GM12878 (cell line): ENCODE data around the gene RCOR1.

Experiments
- CBX3 ChIP-seq: fragments of 200-600 bp; sonication (generic); IDR thresholded peaks from 2 replicates; pipeline ENCODE4 v1.6.1; 2016; ENCODE audit warnings: low read depth, borderline replicate concordance
- ESRRA ChIP-seq: IDR thresholded peaks from 2 replicates; pipeline ENCODE4 v1.6.1; 2012; ENCODE audit warnings: mild to moderate bottlenecking, low read length, improper control_type of control experiment

DNA sequence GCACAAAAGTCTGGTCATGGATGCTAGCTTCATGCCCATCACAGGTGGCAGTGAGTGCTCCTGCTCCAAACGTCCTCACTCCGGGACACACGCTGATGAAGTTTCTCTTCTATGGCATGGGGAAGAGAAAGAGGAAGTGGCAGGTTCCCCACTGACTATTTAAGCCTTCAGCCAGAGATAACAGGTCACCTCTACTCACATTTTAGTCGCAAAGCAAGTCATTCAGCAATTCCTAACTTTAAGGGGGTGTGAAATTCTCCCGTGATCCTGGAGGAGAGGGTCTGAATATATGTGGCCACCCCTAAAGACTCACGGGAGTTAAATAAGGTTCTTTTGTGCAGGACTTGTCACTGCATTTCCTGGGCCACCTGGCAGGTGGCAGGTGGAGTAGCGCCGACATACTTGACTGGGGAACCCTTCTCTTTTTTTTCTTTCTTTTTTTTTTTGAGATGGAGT is 18.8 kb upstream of the RCOR1 start:
- TF ChIP-seq CBX3, result no peak
- no peak for TF ChIP-seq ESRRA
